GM12873 (cell line): ENCODE measurements around the gene RBM17.

ENCODE experiments used
- TF ChIP-seq, protein P1 (sequence below): IDR thresholded peaks from 2 replicates; pipeline ENCODE4 v1.5.1; 2012; ENCODE audit warnings: low read depth, mild to moderate bottlenecking, moderate library complexity, low read length, control low read depth; ENCODE audit not compliant: insufficient read depth; ENCODE audit errors: missing control alignments

The RBM17 gene

DNA sequence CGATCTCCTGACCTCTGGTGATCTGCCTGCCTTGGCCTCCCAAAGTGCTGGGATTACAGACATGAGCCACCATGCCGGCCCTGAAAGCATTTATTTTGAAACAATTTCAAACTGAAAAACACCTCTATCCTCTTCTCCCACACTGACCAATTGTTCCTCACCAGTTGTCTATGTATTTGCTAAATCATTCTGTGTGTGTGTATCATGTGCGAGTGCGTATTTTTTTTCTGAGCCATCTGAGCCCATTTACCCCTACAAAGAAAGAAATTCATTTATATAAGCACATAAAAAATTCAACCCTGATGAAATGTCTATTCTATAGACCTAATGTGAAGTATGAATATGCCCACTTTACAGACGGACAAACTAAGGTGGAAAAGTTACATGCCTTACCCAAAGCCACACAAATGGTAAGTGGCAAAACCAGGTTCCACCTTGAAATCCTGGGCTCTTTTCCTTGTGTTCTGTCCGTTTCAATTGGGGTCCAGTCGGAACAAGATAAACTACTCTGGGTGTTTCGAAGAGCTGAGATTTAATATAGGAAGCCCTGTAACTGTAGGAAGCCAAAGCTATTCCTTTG is 46.8 kb downstream of the RBM17 start:
- TF ChIP-seq, protein P1, sequence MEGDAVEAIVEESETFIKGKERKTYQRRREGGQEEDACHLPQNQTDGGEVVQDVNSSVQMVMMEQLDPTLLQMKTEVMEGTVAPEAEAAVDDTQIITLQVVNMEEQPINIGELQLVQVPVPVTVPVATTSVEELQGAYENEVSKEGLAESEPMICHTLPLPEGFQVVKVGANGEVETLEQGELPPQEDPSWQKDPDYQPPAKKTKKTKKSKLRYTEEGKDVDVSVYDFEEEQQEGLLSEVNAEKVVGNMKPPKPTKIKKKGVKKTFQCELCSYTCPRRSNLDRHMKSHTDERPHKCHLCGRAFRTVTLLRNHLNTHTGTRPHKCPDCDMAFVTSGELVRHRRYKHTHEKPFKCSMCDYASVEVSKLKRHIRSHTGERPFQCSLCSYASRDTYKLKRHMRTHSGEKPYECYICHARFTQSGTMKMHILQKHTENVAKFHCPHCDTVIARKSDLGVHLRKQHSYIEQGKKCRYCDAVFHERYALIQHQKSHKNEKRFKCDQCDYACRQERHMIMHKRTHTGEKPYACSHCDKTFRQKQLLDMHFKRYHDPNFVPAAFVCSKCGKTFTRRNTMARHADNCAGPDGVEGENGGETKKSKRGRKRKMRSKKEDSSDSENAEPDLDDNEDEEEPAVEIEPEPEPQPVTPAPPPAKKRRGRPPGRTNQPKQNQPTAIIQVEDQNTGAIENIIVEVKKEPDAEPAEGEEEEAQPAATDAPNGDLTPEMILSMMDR = no peak

DNA sequence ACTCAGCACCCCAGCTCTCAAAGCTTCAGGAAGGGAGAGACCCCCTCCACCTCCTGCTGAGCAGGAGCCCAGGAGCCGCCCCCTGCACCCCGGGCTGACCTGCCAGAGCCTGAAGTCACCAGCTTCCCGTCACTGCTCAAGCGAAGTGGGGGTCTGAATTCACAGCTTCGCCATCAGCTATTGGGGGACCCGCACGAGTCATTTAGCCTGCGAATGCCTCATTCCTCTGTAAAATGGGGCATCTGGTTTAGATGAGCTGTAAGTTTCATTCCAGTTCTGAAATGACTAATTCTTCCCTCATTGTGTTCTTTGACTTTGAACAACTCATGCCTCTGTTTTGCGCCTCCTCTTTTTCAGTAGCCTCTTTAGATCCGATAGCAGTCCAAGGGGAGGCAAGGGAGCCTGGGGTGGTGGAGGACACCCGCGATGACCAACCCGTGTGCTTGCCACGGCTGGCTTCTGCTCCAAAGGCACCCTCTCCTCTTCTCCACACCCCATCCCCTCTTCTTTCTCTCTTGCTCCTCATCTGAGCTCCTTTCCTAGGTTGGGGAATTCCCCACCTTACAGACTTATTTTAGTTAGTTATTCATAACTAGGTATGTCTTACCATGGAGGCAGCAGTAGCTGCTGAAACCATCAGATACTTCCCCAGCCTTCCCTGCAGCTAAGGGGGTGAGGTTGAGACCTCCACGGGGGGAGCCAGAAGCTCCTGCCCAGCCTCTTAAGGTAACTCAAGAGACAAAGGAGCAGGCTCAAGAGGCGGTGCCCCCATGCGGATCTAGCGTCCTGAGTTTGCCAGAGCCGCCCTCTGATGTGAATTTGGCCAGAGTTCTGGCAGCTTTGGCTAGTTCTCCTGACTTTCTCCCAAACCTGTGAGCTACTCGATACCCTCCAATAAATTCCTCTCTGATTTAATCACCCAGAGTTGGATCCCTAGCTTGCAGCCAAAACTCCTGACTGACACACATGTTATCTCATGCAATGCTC is 47.7 kb downstream of the RBM17 start:
- TF ChIP-seq, protein P1 = no peak

DNA sequence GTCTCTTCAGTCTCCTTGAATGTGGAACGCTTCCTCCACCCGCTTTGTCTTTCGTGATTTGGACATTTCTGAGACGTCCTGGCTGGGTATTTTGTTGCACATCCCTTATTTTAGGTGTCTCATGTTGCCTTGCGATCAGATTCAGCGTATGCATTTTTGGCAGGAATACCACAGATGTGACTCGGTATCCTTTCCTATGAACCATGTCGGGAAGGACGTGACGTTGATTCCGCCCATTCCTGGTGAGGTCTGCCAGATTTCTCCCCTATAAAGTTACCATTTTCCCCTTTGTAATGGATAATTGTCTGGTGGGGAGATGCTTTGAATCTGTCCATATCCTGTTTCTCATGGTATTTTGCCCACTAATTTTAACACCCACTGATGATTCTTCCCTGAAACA is 49.6 kb downstream of the RBM17 start:
- TF ChIP-seq, protein P1 = no peak

DNA sequence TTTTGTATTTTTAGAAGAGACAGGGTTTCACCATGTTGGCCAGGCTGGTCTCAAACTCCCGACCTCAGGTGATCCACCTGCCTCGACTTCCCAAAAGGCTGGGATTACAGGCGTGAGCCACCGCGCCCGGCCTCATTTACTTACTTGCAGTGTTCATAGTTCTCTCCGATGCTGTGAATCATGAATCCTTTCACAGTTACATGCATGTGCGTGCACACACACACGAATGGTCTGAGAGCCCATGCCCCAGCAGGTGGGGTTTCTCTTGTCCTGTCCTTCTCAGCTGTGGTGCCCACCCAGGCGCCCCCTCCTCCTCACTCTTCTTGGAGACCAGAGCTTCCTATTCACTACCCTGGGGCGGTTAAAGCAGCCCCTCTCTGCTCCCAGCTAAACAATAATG is 50.6 kb downstream of the RBM17 start:
- TF ChIP-seq, protein P1 = no peak

DNA sequence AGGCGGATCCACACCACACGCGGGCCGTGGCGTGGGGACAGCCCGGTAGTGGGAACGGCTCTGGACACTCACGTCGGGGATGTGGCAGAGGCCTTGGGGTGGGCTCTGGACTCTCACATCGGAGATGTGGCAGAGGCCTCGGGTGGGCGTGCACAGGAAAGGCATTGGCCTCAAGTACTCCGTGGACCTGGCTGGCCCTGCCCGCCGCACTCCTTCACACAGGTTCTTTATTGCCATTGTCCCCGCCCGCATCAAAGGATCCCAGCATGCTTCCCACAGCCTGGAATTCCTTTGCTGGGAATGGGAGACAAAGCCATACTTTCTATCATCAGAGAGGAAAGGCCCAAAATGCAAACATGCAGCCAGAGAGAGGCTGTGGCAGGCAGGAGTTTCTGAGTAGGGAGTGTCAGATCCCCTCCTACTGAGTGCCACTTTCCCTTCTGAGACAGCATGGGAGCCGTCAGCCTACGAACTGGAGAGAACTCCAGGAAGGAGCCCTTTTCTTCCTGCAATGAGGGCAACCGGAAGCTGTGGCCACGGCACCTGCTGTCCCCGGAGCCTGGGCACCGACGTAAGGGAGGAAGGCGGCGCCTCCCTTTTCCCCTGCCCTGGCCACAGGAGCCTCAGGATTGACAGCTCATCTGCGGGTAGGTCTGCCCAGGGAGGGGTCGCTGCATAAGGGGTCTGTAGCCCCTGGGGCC is 51.5 kb downstream of the RBM17 start:
- TF ChIP-seq, protein P1 = no peak

DNA sequence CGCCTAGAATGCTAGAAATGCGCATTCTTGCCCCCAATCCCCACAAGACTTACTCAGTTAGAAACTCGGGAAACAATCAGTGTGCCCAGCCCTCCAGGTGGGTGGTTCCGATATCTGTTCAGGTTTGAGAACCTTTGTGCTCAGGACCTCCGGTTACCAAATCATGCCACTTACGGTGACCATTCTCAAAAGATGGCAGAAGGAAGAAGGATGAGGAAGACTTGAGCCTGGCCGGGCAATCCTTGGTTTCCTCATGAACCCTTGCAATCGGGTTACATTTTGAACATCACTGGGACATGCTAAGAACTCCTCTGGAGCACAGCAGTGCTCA is 52.1 kb downstream of the RBM17 start:
- TF ChIP-seq, protein P1 = no peak
